Measurements from ENCODE around the gene IL1RAP.

IL1RAP gene

DNA sequence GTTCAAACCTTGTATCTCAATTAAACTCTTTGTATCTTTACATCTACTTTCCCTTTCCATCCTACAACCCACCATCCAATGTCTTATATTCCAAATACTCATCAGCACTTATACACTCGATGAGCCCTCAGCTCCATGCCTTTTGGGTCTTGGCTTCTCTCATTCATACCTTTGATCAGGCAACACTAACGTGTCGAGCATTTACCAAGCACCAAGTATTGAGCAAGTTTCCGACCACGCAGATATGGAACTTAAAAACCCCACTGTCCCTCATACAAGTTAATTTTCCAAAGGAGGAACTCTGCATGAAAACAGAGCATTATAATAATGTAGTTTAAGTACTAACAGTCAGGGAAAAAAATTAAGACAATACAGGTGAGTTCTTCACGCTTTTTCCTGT is 102.8 kb downstream of the IL1RAP start:
- DNase-seq, result no peak

DNA sequence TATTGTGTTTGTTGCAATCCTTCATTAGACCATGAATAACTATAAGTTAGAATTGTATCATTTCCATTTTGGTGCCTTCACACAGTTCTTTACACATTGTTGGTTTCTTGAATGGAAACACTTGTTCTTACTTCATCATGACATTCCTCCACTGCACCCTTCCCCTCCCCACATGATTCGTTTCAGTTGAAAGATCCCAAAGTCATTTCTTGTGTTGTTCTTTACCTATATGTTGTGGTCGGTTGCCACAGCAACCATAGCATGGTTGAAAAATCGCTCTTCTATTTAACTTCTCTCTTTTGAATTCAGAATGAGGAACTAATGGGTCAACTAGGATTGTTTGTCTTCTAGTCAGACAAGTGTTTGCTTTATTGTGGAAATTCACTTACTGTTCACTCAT is 103.3 kb downstream of the IL1RAP start:
- peak; percentile 10 to 95 for DNase-seq

DNA sequence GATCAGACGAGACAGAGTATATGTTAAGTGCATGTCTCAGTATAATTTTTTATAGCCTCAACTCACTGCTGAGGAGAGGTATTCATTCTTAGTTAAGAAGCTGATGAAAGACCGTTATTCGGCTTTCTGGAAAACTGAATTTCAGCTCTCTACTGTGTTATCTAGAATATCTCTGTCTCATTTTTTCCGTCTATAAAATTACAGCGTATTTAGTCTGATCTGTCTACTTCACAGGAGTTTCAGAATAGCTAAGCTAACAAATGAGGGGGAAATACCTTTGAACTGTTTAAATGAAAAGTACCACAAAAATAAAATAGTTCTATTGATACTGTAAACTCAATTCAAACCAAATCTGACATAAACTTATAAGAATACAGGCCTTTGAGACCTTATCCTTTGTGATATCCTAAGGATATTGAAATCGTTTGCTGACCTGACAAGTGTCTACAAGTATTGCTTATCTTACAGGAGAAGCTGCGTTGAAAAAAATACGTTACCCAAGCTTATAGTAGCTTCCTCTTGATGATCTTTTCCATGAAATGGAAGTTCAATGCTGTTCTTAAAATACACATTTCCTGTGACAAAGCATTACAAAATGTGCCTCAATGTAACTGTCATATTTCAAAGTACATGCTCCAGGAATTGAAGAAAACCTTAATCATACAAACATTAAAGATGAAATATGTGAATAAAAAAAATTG is 104.6 kb downstream of the IL1RAP start:
- DNase-seq, result peak in 1 of 2 donors; percentile 42

DNA sequence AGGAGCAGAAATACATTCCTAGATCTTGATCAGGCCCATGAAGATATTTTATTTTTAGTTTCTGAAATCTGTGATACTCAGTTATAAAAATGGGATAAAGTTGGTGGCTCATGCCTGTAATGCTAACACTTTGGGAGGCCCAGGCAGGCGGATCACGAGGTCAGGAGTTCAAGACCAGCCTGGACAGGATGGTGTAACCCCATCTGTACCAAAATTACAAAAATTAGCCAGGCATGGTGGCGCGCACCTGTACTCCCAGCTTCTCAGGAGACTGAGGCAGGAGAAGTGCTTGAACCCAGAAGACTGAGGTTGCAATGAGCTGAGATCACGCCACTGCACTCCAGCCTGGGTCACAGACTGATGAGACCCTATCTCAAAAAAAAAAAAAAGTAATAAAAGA is 105.5 kb downstream of the IL1RAP start:
- no peak for DNase-seq

- no peak for DNase-seq
Measured at GRCh38 chr3:190619761-190620160, 105.9 kb downstream of the IL1RAP start.

- DNase-seq, result no peak
Measured at GRCh38 chr3:190620886-190621608, 107.2 kb downstream of the IL1RAP start.

DNA sequence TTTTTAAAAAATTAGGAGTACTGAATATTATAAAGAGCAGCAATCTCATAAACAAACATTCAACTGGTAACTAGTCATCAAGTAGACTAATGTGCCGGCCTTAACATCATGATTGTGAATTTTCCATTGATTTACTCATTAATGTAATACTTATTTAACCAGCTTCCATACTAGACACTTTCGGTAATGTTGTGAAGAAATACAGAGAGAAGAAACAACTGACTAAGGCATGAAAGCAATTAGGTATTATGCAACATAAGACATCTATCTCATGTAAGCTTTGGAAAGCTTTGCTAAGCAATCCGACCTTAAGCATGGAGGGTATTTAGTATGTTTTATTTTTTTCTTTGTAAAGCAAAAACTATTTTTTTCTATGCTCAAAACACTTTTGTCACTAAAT is 108.0 kb downstream of the IL1RAP start:
- DNase-seq, result no peak

DNA sequence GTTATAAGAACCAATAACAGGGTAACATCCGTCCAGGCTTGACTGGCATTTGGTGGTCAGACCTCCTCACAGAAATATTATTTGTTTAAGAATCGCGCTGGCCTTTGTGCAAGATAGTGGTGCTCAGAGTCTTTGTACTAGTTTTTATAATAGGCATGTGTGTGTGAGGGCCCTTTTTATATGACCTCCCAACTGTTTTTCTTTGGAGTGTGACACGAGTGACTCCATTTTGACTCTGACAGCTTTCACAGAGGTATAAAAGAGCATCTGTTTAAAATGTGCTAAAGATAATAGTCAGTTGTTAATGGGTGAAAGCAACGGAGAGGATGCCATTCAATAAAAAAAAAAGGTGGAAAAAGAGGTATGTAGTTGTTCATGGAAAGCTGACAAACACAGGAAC is 110.4 kb downstream of the IL1RAP start:
- no peak for DNase-seq

DNA sequence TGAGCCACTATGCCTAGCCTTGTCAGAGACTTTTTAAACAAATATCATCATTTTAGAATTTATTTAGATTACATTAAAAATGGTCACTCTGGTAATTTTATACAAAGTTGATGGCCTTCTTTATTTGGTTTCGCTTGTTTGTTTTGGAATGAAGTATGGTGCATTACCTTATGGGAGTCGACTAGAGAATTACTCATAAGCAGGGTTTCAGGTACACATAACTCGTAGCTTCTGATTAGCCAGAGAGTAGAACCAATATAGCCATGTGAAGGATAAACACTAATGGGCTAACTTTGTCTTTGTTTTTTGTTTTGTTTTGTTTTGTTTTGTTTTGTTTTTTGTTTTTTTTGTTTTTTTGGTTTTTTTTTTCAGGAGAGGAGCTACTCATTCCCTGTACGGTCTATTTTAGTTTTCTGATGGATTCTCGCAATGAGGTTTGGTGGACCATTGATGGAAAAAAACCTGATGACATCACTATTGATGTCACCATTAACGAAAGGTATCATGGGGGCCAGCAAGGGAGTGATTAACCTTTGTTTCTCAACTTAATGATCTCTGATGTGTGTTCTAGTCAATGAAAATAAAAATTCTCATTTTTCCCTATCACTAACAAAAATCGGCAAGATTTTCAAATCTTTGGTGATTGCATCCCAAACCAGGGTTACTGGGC is 113.2 kb downstream of the IL1RAP start:
- no peak for DNase-seq

- no peak for DNase-seq
Measured at GRCh38 chr3:190629088-190629487, 115.2 kb downstream of the IL1RAP start.

DNA sequence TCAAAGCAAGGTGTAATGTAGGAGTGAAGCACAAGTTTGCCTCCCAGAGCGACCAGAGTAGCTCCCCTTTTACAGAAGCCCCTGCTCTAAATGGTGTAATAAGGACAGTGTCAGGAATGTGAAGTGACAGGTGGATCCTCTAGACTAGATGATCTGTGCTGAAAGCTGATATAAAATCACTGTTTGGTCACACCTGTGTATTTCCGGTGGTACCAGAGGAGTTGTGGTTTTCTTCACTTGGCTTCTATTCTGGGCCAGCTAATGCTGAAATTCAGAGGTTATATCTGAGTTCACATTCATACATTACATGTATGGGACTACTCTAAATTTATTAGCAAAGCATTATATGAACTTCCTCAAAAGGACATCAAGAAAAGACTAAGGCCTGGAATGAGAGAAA is 117.4 kb downstream of the IL1RAP start:
- DNase-seq, result no peak

- DNase-seq, result no peak
Measured at GRCh38 chr3:190641564-190641963, 127.7 kb downstream of the IL1RAP start.

GRCh38 chr3:190642016-190642415 is 128.1 kb downstream of the IL1RAP start:
- DNase-seq, result no peak

DNA sequence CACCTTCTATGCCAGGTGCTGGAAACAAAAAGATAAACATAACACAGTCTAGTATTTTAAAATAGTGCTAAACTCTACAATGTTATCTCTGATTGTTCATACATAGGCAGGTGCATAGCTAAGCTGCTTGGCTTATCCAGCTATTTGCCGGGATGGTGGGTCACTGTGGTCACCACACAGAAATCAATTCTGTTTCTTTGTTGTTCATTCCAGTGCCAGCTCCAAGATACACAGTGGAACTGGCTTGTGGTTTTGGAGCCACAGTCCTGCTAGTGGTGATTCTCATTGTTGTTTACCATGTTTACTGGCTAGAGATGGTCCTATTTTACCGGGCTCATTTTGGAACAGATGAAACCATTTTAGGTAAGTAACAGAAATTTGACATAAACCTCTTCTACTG is 130.2 kb downstream of the IL1RAP start:
- no peak for DNase-seq

GRCh38 chr3:190644766-190645165 is 130.9 kb downstream of the IL1RAP start:
- no peak for DNase-seq

- DNase-seq, result no peak
Measured at GRCh38 chr3:190645932-190646460, 132.1 kb downstream of the IL1RAP start.

DNA sequence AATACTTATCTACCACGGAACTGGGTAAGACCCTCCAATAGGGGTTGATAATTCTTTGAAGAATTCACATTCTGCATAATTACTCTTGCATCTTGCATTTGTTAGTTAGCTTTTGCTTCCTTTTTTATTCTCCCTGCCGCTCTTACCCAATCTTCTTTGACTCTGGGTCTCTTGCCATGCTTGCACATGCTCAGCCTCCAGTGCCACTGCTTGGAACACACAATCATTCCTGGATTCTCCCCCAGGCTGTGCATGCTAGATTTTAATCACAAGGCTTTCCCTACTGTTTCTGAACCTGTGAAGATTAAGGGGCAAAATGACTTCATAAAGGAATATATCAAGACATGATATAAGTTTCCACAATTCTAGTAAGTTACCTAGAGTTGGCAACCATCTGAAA is 133.1 kb downstream of the IL1RAP start:
- DNase-seq, result no peak

DNA sequence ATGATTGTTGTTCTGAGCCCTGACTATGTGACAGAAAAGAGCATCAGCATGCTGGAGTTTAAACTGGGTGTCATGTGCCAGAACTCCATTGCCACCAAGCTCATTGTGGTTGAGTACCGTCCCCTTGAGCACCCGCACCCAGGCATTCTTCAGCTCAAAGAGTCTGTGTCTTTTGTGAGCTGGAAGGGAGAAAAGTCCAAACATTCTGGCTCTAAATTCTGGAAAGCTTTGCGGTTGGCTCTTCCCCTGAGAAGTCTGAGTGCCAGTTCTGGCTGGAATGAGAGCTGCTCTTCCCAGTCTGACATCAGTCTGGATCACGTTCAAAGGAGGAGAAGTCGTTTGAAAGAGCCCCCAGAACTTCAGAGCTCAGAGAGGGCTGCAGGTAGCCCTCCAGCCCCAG is 142.0 kb downstream of the IL1RAP start:
- no peak for DNase-seq

DNA sequence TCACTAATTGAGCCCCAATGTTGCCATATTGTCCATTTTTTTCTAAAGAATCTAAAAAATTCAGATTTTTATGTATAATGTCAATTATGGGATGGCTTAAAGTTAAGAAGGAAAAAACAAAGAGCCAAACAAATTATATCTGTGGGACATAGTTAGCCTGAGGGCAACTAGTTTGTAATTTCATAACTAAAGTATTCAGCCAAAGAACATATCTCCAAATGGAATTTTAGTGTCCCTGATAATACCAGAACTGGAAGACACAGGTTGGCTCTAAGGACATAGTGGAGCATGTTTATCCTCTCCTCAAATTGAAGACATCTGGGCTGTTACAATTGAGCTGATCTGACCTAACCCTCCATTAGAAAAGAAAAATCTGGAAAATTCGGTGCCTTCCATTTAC is 144.2 kb downstream of the IL1RAP start:
- no peak for DNase-seq

- no peak for DNase-seq
Measured at GRCh38 chr3:190666821-190667220, 152.9 kb downstream of the IL1RAP start.

DNA sequence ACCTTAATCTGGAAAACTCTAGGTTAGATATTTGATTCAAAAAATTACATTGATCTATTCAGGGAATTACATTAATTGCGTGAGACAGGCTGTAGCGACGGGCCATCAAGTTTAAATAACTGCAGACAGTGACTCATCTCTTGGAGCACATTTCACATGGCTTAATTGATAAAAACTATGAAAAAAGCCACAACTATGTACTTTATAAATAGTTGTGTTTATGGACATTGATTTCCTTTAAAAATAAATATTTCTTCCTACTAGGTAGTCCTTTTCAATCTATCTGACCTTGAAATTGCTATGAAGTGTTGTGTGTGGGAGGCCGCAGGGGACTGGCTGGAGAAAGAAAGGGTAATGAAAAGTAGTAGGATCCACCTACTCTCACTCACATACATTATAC is 157.8 kb downstream of the IL1RAP start:
- no peak for DNase-seq

GRCh38 chr3:190673148-190673547 is 159.3 kb downstream of the IL1RAP start:
- DNase-seq, result no peak

GRCh38 chr3:190676481-190676880 is 162.6 kb downstream of the IL1RAP start:
- no peak for DNase-seq

- no peak for DNase-seq
Measured at GRCh38 chr3:190677001-190677400, 163.1 kb downstream of the IL1RAP start.

Data from bone marrow (tissue), 2 donors.